Naive thymus-derived CD4-positive, alpha-beta T cell (primary cell): ENCODE measurements around the gene ZNF326. TPM values are rescaled to one million over a fixed set of nuclear protein-coding genes. Genes with fewer than 3 reads are reported as not detected.

Source experiments
- ATAC-seq: fragments of 150-1000 bp; cut with Tn5 transposase; 2 replicates; pipeline ENCODE4 v1.10.0; 2021; ENCODE audit warnings: mild to moderate bottlenecking, moderate library complexity
- CTCF ChIA-PET: fragments of 350-600 bp; sonication (Branson Sonifier 250); formaldehyde crosslinking; loops from one replicate; lab custom pipeline; 2021; ENCODE audit warnings: antibody characterized with exemption; lab: Charles Lee
- POLR2A ChIA-PET: fragments of 350-600 bp; sonication (Branson Sonifier 250); formaldehyde crosslinking; loops from one replicate; lab custom pipeline; 2021; ENCODE audit warnings: antibody characterized with exemption, inconsistent platforms; lab: Charles Lee
- DNase-seq, 9 donors: peaks; one replicate each; pipeline versions ENCODE4 v3.0.0 to v3.0.0-alpha.2; 2020 to 2022; ENCODE audit warnings: mixed read lengths in 1 of 9
- H3K27ac ChIP-seq: one replicate; pipeline ENCODE4 v1.7.0; 2013; ENCODE audit warnings: mild to moderate bottlenecking, low read depth, low read length, moderate library complexity
- H3K27me3 ChIP-seq, 2 donors: one replicate each; pipeline ENCODE4 v1.7.0; 2013; ENCODE audit warnings: low read length in 2 of 2, mild to moderate bottlenecking in 2 of 2, moderate library complexity in 2 of 2; ENCODE audit not compliant: control insufficient read depth in 2 of 2, insufficient read depth in 2 of 2
- H3K36me3 ChIP-seq, 3 experiments: 1 replicate in 2 of 3; 2 replicates in 1 of 3; pipeline ENCODE4 v1.7.0; 2013; ENCODE audit warnings: low read length in 3 of 3, mild to moderate bottlenecking in 3 of 3, moderate library complexity in 1 of 3; ENCODE audit not compliant: insufficient read depth in 3 of 3, control insufficient read depth in 2 of 3
- H3K4me1 ChIP-seq, 2 donors: one replicate each; pipeline ENCODE4 v1.7.0; 2013; ENCODE audit warnings: low read length in 2 of 2, mild to moderate bottlenecking in 2 of 2, moderate library complexity in 1 of 2; ENCODE audit not compliant: control insufficient read depth in 2 of 2, insufficient read depth in 2 of 2
- H3K4me3 ChIP-seq: 2 replicates; pipeline ENCODE4 v1.7.0; 2013; ENCODE audit warnings: mild to moderate bottlenecking, low read length
- H3K9me3 ChIP-seq, 3 experiments: 1 replicate in 2 of 3; 2 replicates in 1 of 3; pipeline ENCODE4 v1.7.0; 2013; ENCODE audit warnings: low read length in 3 of 3; ENCODE audit not compliant: control insufficient read depth in 2 of 3
- H3K27ac Mint-ChIP-seq, 9 donors: one replicate each; pipeline ENCODE4 v1.8.0; 2020 to 2022; ENCODE audit warnings: mixed read lengths in 9 of 9, mild to moderate bottlenecking in 8 of 9, moderate library complexity in 5 of 9, inconsistent platforms in 2 of 9
- H3K27me3 Mint-ChIP-seq, 5 donors: one replicate each; pipeline ENCODE4 v1.8.0; 2021 to 2022; ENCODE audit warnings: mixed read lengths in 5 of 5, mild to moderate bottlenecking in 1 of 5
- H3K36me3 Mint-ChIP-seq, 5 donors: one replicate each; pipeline ENCODE4 v1.8.0; 2020 to 2022; ENCODE audit warnings: mixed read lengths in 5 of 5, mild to moderate bottlenecking in 3 of 5, inconsistent platforms in 1 of 5
- H3K4me1 Mint-ChIP-seq, 7 donors: one replicate each; pipeline ENCODE4 v1.8.0; 2020 to 2022; ENCODE audit warnings: mixed read lengths in 7 of 7, mild to moderate bottlenecking in 3 of 7, inconsistent platforms in 1 of 7
- H3K4me3 Mint-ChIP-seq, 10 donors: one replicate each; pipeline ENCODE4 v1.8.0; 2020 to 2022; ENCODE audit warnings: mild to moderate bottlenecking in 10 of 10, mixed read lengths in 10 of 10, moderate library complexity in 6 of 10, inconsistent platforms in 2 of 10
- H3K9me3 Mint-ChIP-seq, 11 donors: one replicate each; pipeline ENCODE4 v1.8.0; 2020 to 2022; ENCODE audit warnings: mixed read lengths in 11 of 11, mild to moderate bottlenecking in 4 of 11, inconsistent platforms in 1 of 11, moderate library complexity in 1 of 11
- intact Hi-C, 2 donors: fragments of 100-400 bp; cut with micrococcal nuclease; formaldehyde crosslinking; loops; one replicate each; pipeline ENCODE4 v1.15.1; 2023
- polyA plus RNA-seq, 2 donors: library from polyadenylated mRNA; unstranded; fragments of 300-500 nt; fragmentation: Illumina TruSeq; gene quantifications; one replicate each; pipeline ENCODE4 v1.2.3, GENCODE V29; 2021
- total RNA-seq, 6 experiments: library from RNA in 5 of 6; stranded (reverse) in 5 of 6; gene quantifications; 1 replicate in 5 of 6; 2 replicates in 1 of 6; pipeline ENCODE4 v1.2.3 and lab custom pipeline; 2021 to 2026

The ZNF326 gene
- total and polyA plus RNA-seq, 7 experiments from 2014 or later: 3.6 to 52.5 (median 19.5) TPM

DNA sequence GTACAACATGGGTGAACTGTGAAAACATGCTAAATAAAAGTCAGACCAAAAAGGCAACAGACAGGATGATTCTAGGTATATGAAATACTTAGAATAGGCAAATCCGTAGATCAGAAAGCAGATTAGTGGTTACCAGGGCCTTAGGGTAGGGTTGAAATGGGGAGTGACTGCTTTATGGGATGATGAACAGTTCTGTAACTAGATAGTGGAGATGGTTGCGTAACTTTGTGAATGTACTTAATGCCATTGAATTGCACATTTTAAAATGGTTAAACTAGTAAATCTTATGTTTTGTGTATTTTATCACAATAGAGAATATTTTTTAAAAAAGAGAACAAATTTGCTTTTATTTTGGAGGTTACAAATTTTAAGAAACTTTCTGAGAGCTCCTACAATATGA lies 17.4 kb downstream of the ZNF326 start:
- no peaks in the 10 kb centered on the region for H3K27me3 ChIP-seq
- Mint-ChIP-seq H3K36me3 (peaks cover 10 to 62% (median 47%) of the 10 kb centered on the region in 5 donors), H3K4me1 (peaks cover 0 to 18% (median 10%) of the 10 kb centered on the region in 7 donors), H3K27ac (no peak overlapping the region), H3K4me3 (no peak overlapping the region), H3K9me3 (peaks cover 0 to 2% (median 0%) of the 10 kb centered on the region in 11 donors), H3K27me3 (no peaks in the 10 kb centered on the region)
- no peaks in the 10 kb centered on the region for H3K9me3 ChIP-seq
- ATAC-seq: no peak
- CTCF ChIA-PET: no interaction called here
- H3K36me3 ChIP-seq: peaks cover 3 to 48% (median 4%) of the 10 kb centered on the region in 3 experiments
- no peak overlapping the region for H3K27ac ChIP-seq
- intact Hi-C loops: no loop called here
- no peak overlapping the region for H3K4me3 ChIP-seq
- DNase-seq: no peak
- no peaks in the 10 kb centered on the region for H3K4me1 ChIP-seq
- POLR2A ChIA-PET: no interaction called here

DNA sequence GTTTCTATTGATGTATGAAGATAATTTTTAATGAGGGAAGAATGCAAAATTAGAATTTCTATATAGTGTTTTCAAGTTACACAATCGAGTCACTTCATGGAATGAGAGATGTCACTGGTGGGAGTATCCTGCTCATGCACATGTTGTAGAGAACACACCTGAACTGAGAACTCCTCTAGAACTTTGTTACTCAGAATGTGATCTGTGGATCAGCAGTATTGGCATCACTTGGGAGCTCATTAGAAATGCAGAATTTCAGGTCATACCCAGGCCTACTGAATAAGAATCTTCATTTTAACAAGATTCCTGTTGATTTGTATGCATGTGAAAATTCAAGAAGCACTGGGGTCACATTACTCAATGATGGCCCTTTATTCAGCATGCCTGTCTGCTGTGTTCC lies 28.8 kb downstream of the ZNF326 start:
- DNase-seq (no peak), ATAC-seq (no peak)
- peaks cover 51 to 87% (median 84%) of the 10 kb centered on the region in 5 donors for H3K36me3 Mint-ChIP-seq
- Histone ChIP-seq H3K27me3 (no peaks in the 10 kb centered on the region), H3K4me1 (no peaks in the 10 kb centered on the region), H3K36me3 (peaks cover 5 to 66% (median 31%) of the 10 kb centered on the region in 3 experiments), H3K9me3 (no peaks in the 10 kb centered on the region), H3K27ac (no peak overlapping the region), H3K4me3 (no peak overlapping the region)
- H3K27ac Mint-ChIP-seq: no peak overlapping the region
- CTCF ChIA-PET: no interaction called here
- POLR2A ChIA-PET: no interaction called here
- H3K27me3 Mint-ChIP-seq: no peaks in the 10 kb centered on the region
- no peak overlapping the region for H3K4me3 Mint-ChIP-seq
- peaks cover 0 to 30% (median 9%) of the 10 kb centered on the region in 11 donors for H3K9me3 Mint-ChIP-seq
- H3K4me1 Mint-ChIP-seq: peaks cover 0 to 4% (median 0%) of the 10 kb centered on the region in 7 donors
- intact Hi-C loops: no loop called here

- H3K27me3 ChIP-seq: no peaks in the 10 kb centered on the region
- intact Hi-C loops: no loop called here
- POLR2A ChIA-PET: no interaction called here
- peak overlapping the region in 1 of 9 donors; percentile 17 for H3K27ac Mint-ChIP-seq
- no peaks in the 10 kb centered on the region for H3K9me3 ChIP-seq
- H3K36me3 Mint-ChIP-seq: peaks cover 37 to 81% (median 59%) of the 10 kb centered on the region in 5 donors
- ATAC-seq (no peak), DNase-seq (no peak)
- CTCF ChIA-PET: no interaction called here
- H3K9me3 Mint-ChIP-seq: peaks cover 0 to 20% (median 6%) of the 10 kb centered on the region in 11 donors
- no peaks in the 10 kb centered on the region for H3K4me1 ChIP-seq
- H3K36me3 ChIP-seq: peaks cover 0 to 52% (median 15%) of the 10 kb centered on the region in 3 experiments
- H3K4me3 ChIP-seq: no peak overlapping the region
- H3K27me3 Mint-ChIP-seq: no peaks in the 10 kb centered on the region
- no peak overlapping the region for H3K4me3 Mint-ChIP-seq
- H3K4me1 Mint-ChIP-seq: peaks cover 0 to 4% (median 0%) of the 10 kb centered on the region in 7 donors
- no peak overlapping the region for H3K27ac ChIP-seq
Measured at GRCh38 chr1:90027281-90027680, 32.4 kb downstream of the ZNF326 start.

DNA sequence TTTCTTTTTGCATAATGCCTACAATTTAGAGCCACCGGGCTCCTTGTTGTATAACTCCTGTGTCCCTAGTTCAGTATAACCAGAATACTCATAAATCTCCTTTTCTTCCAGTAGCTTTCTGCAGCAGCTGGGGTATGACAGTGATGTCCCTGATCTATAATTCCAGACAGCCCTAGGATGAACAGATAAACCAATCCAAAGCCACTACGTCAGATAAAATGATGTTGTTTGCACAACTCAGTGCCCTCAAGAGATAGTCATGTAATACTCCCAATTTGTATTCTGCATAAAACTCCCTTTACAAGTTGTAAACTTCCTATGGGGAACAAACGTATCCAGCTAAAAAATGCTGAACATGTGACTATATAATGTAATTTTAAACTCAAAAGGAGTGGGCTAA lies 44.7 kb downstream of the ZNF326 start:
- no peaks in the 10 kb centered on the region for H3K4me1 ChIP-seq
- intact Hi-C loops: no loop called here
- ChIA-PET CTCF (no interaction called here), POLR2A (no interaction called here)
- H3K27me3 ChIP-seq: no peaks in the 10 kb centered on the region
- H3K4me3 ChIP-seq: no peak overlapping the region
- H3K27me3 Mint-ChIP-seq: peaks cover 0 to 3% (median 0%) of the 10 kb centered on the region in 5 donors
- H3K4me3 Mint-ChIP-seq: no peak overlapping the region
- peaks cover 0 to 2% (median 0%) of the 10 kb centered on the region in 7 donors for H3K4me1 Mint-ChIP-seq
- H3K9me3 Mint-ChIP-seq: no peaks in the 10 kb centered on the region
- no peak overlapping the region for H3K27ac Mint-ChIP-seq
- no peaks in the 10 kb centered on the region for H3K36me3 Mint-ChIP-seq
- no peaks in the 10 kb centered on the region for H3K36me3 ChIP-seq
- no peak overlapping the region for H3K27ac ChIP-seq
- ATAC-seq: no peak
- H3K9me3 ChIP-seq: no peaks in the 10 kb centered on the region
- no peak for DNase-seq

GRCh38 chr1:90043586-90043985 lies 48.7 kb downstream of the ZNF326 start:
- Histone ChIP-seq H3K27me3 (no peaks in the 10 kb centered on the region), H3K9me3 (no peaks in the 10 kb centered on the region), H3K4me3 (no peak overlapping the region), H3K27ac (no peak overlapping the region), H3K36me3 (no peaks in the 10 kb centered on the region), H3K4me1 (no peaks in the 10 kb centered on the region)
- intact Hi-C loops: no loop called here
- H3K4me1 Mint-ChIP-seq: peaks cover 0 to 2% (median 0%) of the 10 kb centered on the region in 7 donors
- H3K36me3 Mint-ChIP-seq: no peaks in the 10 kb centered on the region
- no peak overlapping the region for H3K27ac Mint-ChIP-seq
- H3K9me3 Mint-ChIP-seq: no peaks in the 10 kb centered on the region
- DNase-seq: no peak
- POLR2A ChIA-PET: no interaction called here
- H3K27me3 Mint-ChIP-seq: peaks cover 0 to 26% (median 0%) of the 10 kb centered on the region in 5 donors
- ATAC-seq: no peak
- no peak overlapping the region for H3K4me3 Mint-ChIP-seq
- CTCF ChIA-PET: no interaction called here

DNA sequence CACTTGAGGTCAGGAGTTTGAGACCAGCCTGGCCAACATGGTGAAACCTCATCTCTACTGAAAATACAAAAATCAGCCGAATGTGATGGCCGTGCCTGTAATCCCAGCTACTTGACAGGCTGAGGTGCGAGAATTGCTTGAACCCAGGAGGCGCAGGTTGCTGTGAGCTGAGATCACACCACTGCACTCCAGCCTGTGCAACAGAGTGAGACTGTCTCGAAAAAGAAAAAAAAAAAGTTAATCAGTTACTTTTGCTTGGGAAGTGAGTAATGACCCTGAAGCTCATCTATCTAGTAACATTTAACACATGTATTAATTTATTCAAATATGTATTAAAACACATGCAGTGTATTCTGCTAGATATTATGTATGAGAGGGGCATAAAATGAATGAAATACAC lies 49.4 kb downstream of the ZNF326 start:
- Mint-ChIP-seq H3K36me3 (no peaks in the 10 kb centered on the region), H3K27me3 (peaks cover 0 to 26% (median 0%) of the 10 kb centered on the region in 5 donors), H3K4me3 (no peak overlapping the region), H3K4me1 (peaks cover 0 to 2% (median 0%) of the 10 kb centered on the region in 7 donors), H3K27ac (no peak overlapping the region), H3K9me3 (no peaks in the 10 kb centered on the region)
- Histone ChIP-seq H3K9me3 (no peaks in the 10 kb centered on the region), H3K4me3 (no peak overlapping the region), H3K36me3 (no peaks in the 10 kb centered on the region), H3K27me3 (no peaks in the 10 kb centered on the region), H3K27ac (no peak overlapping the region), H3K4me1 (no peaks in the 10 kb centered on the region)
- DNase-seq (no peak), ATAC-seq (no peak)
- POLR2A ChIA-PET: no interaction called here
- intact Hi-C loops: no loop called here
- CTCF ChIA-PET: no interaction called here

GRCh38 chr1:90045853-90046563 lies 51.1 kb downstream of the ZNF326 start:
- Mint-ChIP-seq H3K27ac (no peak overlapping the region), H3K27me3 (peaks cover 0 to 26% (median 3%) of the 10 kb centered on the region in 5 donors), H3K4me1 (no peaks in the 10 kb centered on the region), H3K9me3 (no peaks in the 10 kb centered on the region), H3K4me3 (no peak overlapping the region), H3K36me3 (no peaks in the 10 kb centered on the region)
- Histone ChIP-seq H3K4me1 (no peaks in the 10 kb centered on the region), H3K9me3 (no peaks in the 10 kb centered on the region), H3K4me3 (no peak overlapping the region), H3K27ac (no peak overlapping the region), H3K36me3 (no peaks in the 10 kb centered on the region), H3K27me3 (no peaks in the 10 kb centered on the region)
- ATAC-seq (peak; percentile 34), DNase-seq (peak in 4 of 9 donors; percentile 2 to 9 (median 6))
- CTCF ChIA-PET: interaction anchor here (1.0 kb wide), 1 partner anchor 28 kb away, joined by 4 read pairs; no protein-coding TSS in a partner anchor
- intact Hi-C loops: no loop called here
- POLR2A ChIA-PET: no interaction called here
